Retina (tissue), 1 donor: ENCODE results near the gene MBL2.
A peak's percentile ranks its signal among the peaks of the same experiment; 100 is the strongest.

ENCODE experiments used
- DNase-seq: peaks from one replicate; pipeline ENCODE4 v3.0.0-alpha.2; 2016

The MBL2 gene

GRCh38 chr10:52771534-52772445 lies 794 bp downstream of the MBL2 start:
- no peak for DNase-seq

GRCh38 chr10:52770904-52771303 lies 1.7 kb downstream of the MBL2 start:
- DNase-seq: no peak

- DNase-seq: no peak
Observed at GRCh38 chr10:52769966-52770365, 2.6 kb downstream of the MBL2 start.

- no peak for DNase-seq
Observed at GRCh38 chr10:52768001-52768532, 4.5 kb downstream of the MBL2 start.

- DNase-seq: no peak
Observed at GRCh38 chr10:52762088-52762487, 10.5 kb downstream of the MBL2 start.

GRCh38 chr10:52759154-52759553 lies 13.4 kb downstream of the MBL2 start:
- no peak for DNase-seq

- no peak for DNase-seq
Observed at GRCh38 chr10:52758406-52758805, 14.2 kb downstream of the MBL2 start.

GRCh38 chr10:52757773-52758172 lies 14.8 kb downstream of the MBL2 start:
- no peak for DNase-seq

GRCh38 chr10:52756966-52757365 lies 15.6 kb downstream of the MBL2 start:
- DNase-seq: no peak

- DNase-seq: no peak
Observed at GRCh38 chr10:52756295-52756694, 16.3 kb downstream of the MBL2 start.

GRCh38 chr10:52755297-52756062 lies 17.1 kb downstream of the MBL2 start:
- no peak for DNase-seq

- DNase-seq: no peak
Observed at GRCh38 chr10:52752801-52753445, 19.7 kb downstream of the MBL2 start.

GRCh38 chr10:52752261-52752660 lies 20.3 kb downstream of the MBL2 start:
- DNase-seq: no peak

GRCh38 chr10:52751337-52751736 lies 21.2 kb downstream of the MBL2 start:
- DNase-seq: no peak

- DNase-seq: no peak
Observed at GRCh38 chr10:52750629-52751028, 22.0 kb downstream of the MBL2 start.

- no peak for DNase-seq
Observed at GRCh38 chr10:52747694-52748093, 24.9 kb downstream of the MBL2 start.

- DNase-seq: no peak
Observed at GRCh38 chr10:52746169-52746568, 26.4 kb downstream of the MBL2 start.

- no peak for DNase-seq
Observed at GRCh38 chr10:52744057-52744805, 28.4 kb downstream of the MBL2 start.

- no peak for DNase-seq
Observed at GRCh38 chr10:52742731-52743130, 29.9 kb downstream of the MBL2 start.

- DNase-seq: no peak
Observed at GRCh38 chr10:52741851-52742250, 30.7 kb downstream of the MBL2 start.

GRCh38 chr10:52740913-52741675 lies 31.5 kb downstream of the MBL2 start:
- DNase-seq: peak; percentile 45

GRCh38 chr10:52740155-52740549 lies 32.4 kb downstream of the MBL2 start:
- no peak for DNase-seq
